Panc1 (cell line): ENCODE data around the gene NFKB2. TPM values are rescaled to one million over a fixed set of nuclear protein-coding genes. Genes with fewer than 3 reads are reported as not detected.

Experiments
- ATAC-seq: fragments of 200-7000 bp; cut with Tn5 transposase; 2 replicates; pipeline ENCODE4 v1.9.1; 2020; ENCODE audit warnings: mild to moderate bottlenecking, moderate library complexity
- BruUV-seq: library from RNA; stranded (reverse); fragments of 400-500 nt; replicated peaks from 2 replicates; lab custom pipeline; 2021; lab: Mats Ljungman, UMichigan
- CTCF ChIA-PET: fragments of 300-600 bp; sonication (Branson Sonifier 250); formaldehyde crosslinking; loops from one replicate; lab custom pipeline; 2022; ENCODE audit warnings: antibody characterized with exemption; lab: Charles Lee
- POLR2A ChIA-PET: fragments of 300-600 bp; sonication (Branson Sonifier 250); formaldehyde crosslinking; loops from one replicate; lab custom pipeline; 2022; ENCODE audit warnings: antibody characterized with exemption; lab: Charles Lee
- DNase-seq: peaks from one replicate; pipeline ENCODE4 v3.0.0-alpha.2; 2010; ENCODE audit warnings: low read depth, low spot score
- H3K27ac ChIP-seq: 2 replicates; pipeline ENCODE4 v1.5.1; 2011; ENCODE audit warnings: mild to moderate bottlenecking, low read length, inconsistent platforms
- H3K27me3 ChIP-seq: fragments of 200-500 bp; sonication (Bioruptor generic); 2 replicates; pipeline ENCODE4 v1.6.0; 2014; ENCODE audit warnings: low read length, inconsistent platforms; ENCODE audit not compliant: control insufficient read depth, insufficient read depth
- H3K36me3 ChIP-seq: fragments of 200-500 bp; sonication (Bioruptor generic); 2 replicates; pipeline ENCODE4 v1.5.1; 2014; ENCODE audit warnings: inconsistent platforms, mild to moderate bottlenecking, low read length, moderate library complexity; ENCODE audit not compliant: control insufficient read depth, insufficient read depth
- H3K4me1 ChIP-seq: 2 replicates; pipeline ENCODE4 v1.5.1; 2011; ENCODE audit warnings: inconsistent platforms, mild to moderate bottlenecking, low read length, moderate library complexity; ENCODE audit not compliant: control insufficient read depth, insufficient read depth
- H3K4me3 ChIP-seq, 2 experiments: 2 replicates each; pipeline ENCODE4 v1.5.1; 2011 to 2012; ENCODE audit warnings: low read depth in 2 of 2, low read length in 2 of 2, mild to moderate bottlenecking in 2 of 2, inconsistent platforms in 1 of 2, moderate library complexity in 1 of 2
- H3K9me3 ChIP-seq: fragments of 200-500 bp; sonication (Bioruptor generic); 2 replicates; pipeline ENCODE4 v1.5.1; 2014; ENCODE audit warnings: low read depth, mild to moderate bottlenecking, inconsistent platforms, low read length, moderate library complexity; ENCODE audit not compliant: control insufficient read depth, insufficient read depth
- POLR2AphosphoS5 ChIP-seq: IDR thresholded peaks from 2 replicates; pipeline ENCODE4 v1.6.1; 2012; ENCODE audit warnings: mild to moderate bottlenecking, low read depth, low read length, moderate library complexity
- REST ChIP-seq, 2 experiments: IDR thresholded peaks; 2 replicates each; pipeline ENCODE4 v1.6.1; 2011 to 2012; ENCODE audit warnings: low read depth in 2 of 2, control low read depth in 1 of 2, low read length in 1 of 2, mild to moderate bottlenecking in 1 of 2, moderate library complexity in 1 of 2; ENCODE audit not compliant: insufficient read depth in 1 of 2
- SIN3A ChIP-seq: IDR thresholded peaks from 2 replicates; pipeline ENCODE4 v1.6.1; 2012; ENCODE audit warnings: low read depth, mild to moderate bottlenecking, low read length, moderate library complexity, borderline replicate concordance; ENCODE audit not compliant: insufficient read depth
- TCF7L2 ChIP-seq: IDR thresholded peaks from 2 replicates; pipeline ENCODE4 v1.6.1; 2011; ENCODE audit warnings: mild to moderate bottlenecking, low read depth, low read length, inconsistent platforms
- in situ Hi-C: cut with HindIII; loops from 2 replicates; pipeline ENCODE4 v1.10.0; 2016; ENCODE audit warnings: low sequenced_read_pairs, low pct_unique_long_range_greater_than_20kb
- intact Hi-C: fragments of 100-400 bp; cut with micrococcal nuclease; formaldehyde crosslinking; loops from one replicate; pipeline ENCODE4 v1.10.0; 2022; ENCODE audit not compliant: unreplicated experiment
- total RNA-seq: library from RNA; stranded (reverse); gene quantifications from one replicate; pipeline ENCODE4 v1.2.1, GENCODE V29; 2021; ENCODE audit not compliant: unreplicated experiment
- TF ChIP-seq, protein P1 (sequence below): fragments of 450-650 bp; IDR thresholded peaks from 2 replicates; pipeline ENCODE4 v1.5.1; 2017; ENCODE audit warnings: mild to moderate bottlenecking

NFKB2 gene
- total RNA-seq, 1 experiment from 2014 or later, result 105 TPM

DNA sequence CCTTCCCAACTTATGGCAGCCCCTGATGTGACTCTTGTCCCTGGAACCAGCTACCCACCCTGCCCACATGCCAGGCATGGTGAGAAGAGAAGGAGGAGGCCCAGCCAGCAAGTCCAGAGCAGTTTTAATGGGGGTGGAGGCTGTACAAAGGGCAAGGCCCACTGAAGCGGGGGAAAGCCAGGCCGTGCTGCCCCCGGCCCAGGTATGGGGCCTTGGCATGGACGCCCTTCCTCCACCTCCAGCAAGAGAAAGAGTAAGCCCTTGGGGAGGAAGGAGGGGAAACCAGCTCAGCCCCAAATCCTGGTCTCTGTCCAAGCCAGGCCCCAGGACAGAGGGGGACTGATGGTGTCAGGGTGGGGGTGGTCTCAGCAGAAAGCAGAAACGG lies 7.0 kb downstream of the NFKB2 start:
- CTCF ChIA-PET, result interaction anchor here (0.5 to 1.5 kb wide), 3 partner anchors 13 to 20 kb away, joined by 3 to 5 read pairs (median 3); no protein-coding TSS in a partner anchor
- intact Hi-C loops, result loop anchor here (5.0 kb wide), 1 partner anchor 175 kb away; the partner anchor contains the start of gene ELOVL3
- POLR2A ChIA-PET, result interaction anchor here (0.6 to 0.8 kb wide), 3 partner anchors 13 to 49 kb away, joined by 3 read pairs; no protein-coding TSS in a partner anchor
- BruUV-seq, result no TSS peak
- TF ChIP-seq SIN3A, result no peak
- TF ChIP-seq, protein P1, sequence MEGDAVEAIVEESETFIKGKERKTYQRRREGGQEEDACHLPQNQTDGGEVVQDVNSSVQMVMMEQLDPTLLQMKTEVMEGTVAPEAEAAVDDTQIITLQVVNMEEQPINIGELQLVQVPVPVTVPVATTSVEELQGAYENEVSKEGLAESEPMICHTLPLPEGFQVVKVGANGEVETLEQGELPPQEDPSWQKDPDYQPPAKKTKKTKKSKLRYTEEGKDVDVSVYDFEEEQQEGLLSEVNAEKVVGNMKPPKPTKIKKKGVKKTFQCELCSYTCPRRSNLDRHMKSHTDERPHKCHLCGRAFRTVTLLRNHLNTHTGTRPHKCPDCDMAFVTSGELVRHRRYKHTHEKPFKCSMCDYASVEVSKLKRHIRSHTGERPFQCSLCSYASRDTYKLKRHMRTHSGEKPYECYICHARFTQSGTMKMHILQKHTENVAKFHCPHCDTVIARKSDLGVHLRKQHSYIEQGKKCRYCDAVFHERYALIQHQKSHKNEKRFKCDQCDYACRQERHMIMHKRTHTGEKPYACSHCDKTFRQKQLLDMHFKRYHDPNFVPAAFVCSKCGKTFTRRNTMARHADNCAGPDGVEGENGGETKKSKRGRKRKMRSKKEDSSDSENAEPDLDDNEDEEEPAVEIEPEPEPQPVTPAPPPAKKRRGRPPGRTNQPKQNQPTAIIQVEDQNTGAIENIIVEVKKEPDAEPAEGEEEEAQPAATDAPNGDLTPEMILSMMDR, result no peak
- no peak for TF ChIP-seq POLR2AphosphoS5
- TF ChIP-seq TCF7L2, result no peak
- no peak for TF ChIP-seq REST (IDR thresholded peaks at IDR 0.05; ENCODE audit: insufficient read depth in 1 of 2, low read depth in 2 of 2, low read length in 1 of 2)
- in situ Hi-C loops, result no loop called here
- no peak for DNase-seq
- Histone ChIP-seq H3K4me1 (peaks cover 37% of the 10 kb centered on the region), H3K27ac (peak overlapping the region; percentile 64; the same call in 1 of the 2 replicates), H3K27me3 (no peaks in the 10 kb centered on the region), H3K9me3 (no peaks in the 10 kb centered on the region), H3K36me3 (peaks cover 2% of the 10 kb centered on the region; the same call in 1 of the 2 replicates), H3K4me3 (no peak overlapping the region)
- ATAC-seq, result no peak

- Histone ChIP-seq H3K27me3 (no peaks in the 10 kb centered on the region), H3K36me3 (peaks cover 2% of the 10 kb centered on the region; the same call in 1 of the 2 replicates), H3K4me1 (peaks cover 33% of the 10 kb centered on the region), H3K4me3 (no peak overlapping the region), H3K27ac (no peak overlapping the region), H3K9me3 (no peaks in the 10 kb centered on the region)
- DNase-seq, result no peak
- TF ChIP-seq, protein P1, result no peak
- no peak for TF ChIP-seq POLR2AphosphoS5
- no peak for TF ChIP-seq REST (IDR thresholded peaks at IDR 0.05; ENCODE audit: insufficient read depth in 1 of 2, low read depth in 2 of 2, low read length in 1 of 2)
- TF ChIP-seq SIN3A, result no peak
- no peak for TF ChIP-seq TCF7L2
- no peak for ATAC-seq
- ChIA-PET CTCF (interaction anchor here (0.5 to 1.5 kb wide), 9 partner anchors 9 to 181 kb away, joined by 3 to 14 read pairs (median 4); no protein-coding TSS in a partner anchor), POLR2A (interaction anchor here (0.6 kb wide), 1 partner anchor 50 kb away, joined by 3 read pairs; no protein-coding TSS in a partner anchor)
- in situ Hi-C loops (no loop called here), intact Hi-C loops (loop anchor here (5.0 kb wide), 1 partner anchor 176 kb away; the partner anchor contains the start of gene ELOVL3)
- no TSS peak for BruUV-seq
These were observed 7.6 kb downstream of the NFKB2 start for GRCh38 chr10:102403115-102403514.
